ENCODE results near the gene FCHSD2.

Gene FCHSD2

DNA sequence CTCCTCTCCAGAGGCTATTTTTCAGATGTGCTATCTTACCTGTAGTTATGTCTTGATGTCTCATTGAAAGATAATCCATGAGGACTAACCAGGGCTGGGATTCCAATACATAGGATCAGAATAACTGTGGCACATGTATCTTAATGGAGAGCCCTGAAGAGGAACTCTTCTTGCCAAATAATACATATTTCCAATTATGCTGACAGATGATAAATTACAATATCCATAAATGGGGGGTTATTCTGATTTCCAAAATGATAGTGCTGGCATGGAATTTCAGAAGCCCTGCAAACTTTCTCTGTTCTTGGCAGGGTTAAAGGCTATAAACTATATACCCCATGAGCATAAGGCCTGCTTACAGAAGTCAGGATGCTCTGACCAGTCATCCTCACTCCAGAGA, 173.7 kb downstream of the FCHSD2 start:
- DNase-seq (ENCODE audit: low read depth) = no peak

DNA sequence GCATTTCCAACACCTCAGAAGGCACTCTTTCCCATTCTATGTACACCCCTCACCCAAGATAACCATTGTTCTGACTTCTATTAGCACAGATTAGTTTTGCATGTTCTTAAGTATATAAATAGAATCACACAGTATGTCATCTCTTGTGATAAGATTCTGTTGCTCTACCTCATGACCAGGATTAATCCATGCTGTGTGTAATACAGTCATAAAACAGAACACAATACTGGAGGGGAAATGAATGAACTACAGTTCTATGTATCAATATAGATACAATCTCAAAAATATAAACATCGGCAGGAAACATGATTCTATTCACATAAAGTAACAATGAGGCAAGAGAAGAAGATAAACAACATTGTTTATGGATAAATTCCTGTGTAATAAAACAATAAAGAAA, 176.4 kb downstream of the FCHSD2 start:
- no peak for DNase-seq (ENCODE audit: low read depth)

DNA sequence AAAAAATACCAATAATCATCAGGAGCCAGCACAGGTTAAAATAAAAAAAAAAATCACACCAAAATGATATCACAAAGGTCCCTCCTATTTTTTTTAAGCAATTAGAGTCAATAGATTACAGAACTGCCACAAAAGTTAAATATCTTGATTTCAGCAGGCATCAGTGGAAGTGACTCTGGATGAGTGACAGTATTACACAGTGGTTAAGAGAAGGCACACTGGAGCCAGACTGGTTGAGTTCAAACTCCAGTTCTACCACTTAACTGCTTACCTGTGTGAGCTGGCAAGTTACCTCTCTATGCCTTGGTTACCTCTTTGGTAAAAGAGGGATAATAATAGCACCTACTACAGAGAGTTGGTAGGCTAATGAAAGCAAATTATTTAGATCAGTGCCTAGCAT, 179.4 kb downstream of the FCHSD2 start:
- no peak for DNase-seq (ENCODE audit: low read depth)

DNA sequence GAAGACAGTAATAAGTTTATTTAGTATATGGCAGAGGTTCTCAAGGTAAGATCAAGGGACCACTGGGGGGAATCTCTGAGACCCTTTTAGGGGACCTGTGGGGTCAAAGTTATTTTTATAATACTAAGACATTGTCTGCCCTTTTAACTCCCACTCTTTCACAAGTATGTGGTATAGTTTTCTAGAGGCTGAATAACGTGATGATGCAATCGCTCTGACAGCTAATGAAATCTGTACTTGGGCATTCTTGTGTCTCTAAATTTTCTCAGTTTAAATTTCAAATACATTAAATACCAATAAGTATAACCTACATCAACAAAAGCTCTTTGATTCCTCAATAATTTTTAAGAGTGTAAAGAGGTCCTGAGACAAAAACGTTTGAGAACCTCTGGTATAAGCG, 180.0 kb downstream of the FCHSD2 start:
- DNase-seq (ENCODE audit: low read depth) = no peak

DNA sequence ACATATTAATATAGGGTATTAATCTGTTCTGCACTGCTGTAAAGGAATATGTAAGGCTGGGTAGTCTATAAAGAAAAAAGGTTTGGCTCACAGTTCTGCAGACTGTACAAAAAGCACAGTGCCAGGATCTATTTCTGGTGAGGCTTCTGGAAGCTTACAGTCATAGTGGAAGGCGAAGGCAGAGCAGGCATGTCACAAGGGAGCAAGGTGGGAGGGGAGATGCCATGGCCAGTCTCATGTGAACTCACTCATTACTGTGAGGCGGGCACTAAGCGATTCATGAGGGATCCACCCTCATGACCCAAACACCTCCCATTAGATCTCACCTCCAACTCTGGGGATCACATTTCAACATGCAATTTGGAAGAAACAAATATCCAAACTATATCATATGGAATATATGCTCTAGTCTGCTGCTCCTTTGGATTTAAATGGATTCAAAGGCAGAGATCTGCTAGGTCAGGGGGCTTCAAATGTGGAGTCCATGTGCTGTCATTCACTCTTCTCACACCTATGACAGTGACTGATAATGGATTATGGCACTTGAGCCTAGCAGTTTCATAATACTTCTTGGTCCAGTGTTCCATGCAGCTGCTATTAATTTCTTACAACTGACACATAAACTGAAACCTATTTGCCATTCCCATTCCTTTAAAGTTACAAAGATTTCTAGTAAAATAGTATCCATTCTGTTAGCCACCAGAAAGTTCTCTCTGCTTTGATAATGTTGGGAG, 182.0 kb downstream of the FCHSD2 start:
- no peak for DNase-seq (ENCODE audit: low read depth)

DNA sequence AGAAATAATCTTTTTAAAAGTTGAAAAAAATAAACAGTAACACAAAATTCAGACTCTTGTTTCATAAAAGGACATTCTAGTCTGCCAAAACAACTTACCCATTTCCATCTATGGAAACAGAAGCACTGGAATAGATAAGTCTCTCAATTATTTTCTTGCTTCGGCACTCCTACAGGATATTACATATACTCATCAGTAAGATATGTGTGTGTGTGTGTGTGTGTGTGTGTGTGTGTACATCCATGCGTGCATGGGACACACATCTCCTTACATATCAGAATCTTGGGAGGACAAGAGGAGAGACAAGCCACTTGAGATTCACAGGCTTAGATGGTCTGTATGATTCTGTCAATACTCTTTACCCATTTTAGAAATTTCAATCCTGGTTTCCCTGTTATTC, 183.3 kb downstream of the FCHSD2 start:
- DNase-seq (ENCODE audit: low read depth) = no peak

DNA sequence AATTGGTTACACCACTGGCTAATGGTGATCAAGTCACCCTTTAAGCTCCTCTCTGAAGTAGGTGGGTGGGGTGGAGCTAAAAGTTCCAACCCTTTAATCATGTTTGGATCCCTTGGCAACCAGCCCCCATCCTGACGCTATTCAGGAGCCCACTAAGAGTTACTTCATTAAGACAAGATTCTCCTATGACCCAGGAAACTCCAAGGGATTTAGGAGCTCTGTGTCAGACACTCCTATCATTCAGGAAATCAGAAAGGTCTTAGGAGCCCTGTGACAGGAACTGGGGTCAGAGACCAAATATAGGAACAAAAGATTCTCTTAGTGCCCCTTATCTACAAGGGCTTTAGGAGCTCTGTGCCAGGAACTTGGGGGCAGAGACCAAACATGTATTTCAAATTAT, 186.7 kb downstream of the FCHSD2 start:
- DNase-seq (ENCODE audit: low read depth) = no peak

DNA sequence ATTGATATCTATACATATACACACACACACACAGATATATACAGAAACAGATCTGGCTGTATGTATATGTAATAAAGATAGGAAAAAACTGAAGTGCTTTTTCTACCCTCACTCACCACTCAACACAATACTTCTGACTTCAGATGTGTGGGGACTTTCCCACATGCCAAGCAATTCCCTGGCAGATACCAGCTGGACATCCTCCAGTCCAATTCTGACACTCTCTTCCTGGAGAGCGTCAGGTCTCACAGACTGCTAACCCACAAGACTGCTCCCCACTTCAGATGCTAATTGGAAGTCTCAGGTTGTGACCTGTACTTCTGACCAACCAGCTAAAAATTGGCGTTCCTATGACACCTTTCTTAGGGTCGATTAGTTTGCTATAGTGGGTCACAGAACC, 187.3 kb downstream of the FCHSD2 start:
- DNase-seq (ENCODE audit: low read depth) = no peak

DNA sequence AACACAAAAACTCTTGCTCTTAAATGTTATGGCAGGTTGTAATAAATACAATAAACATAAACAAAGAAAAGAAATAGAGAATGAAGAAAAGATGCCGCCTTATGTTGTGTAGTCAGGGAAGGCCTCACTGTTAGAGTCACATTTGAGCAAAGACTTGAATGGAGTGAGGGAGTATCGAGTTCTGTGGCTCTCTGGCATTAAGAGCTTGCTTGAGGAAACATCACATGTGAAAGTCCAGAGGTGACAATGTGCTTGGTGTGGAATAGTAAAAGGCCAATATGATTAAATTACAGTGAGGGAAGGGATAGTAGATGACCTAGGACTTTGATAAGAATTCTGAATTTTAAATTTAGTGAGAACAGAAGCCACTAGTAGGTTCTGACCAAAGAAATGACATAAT, 188.5 kb downstream of the FCHSD2 start:
- DNase-seq (ENCODE audit: low read depth) = no peak

DNA sequence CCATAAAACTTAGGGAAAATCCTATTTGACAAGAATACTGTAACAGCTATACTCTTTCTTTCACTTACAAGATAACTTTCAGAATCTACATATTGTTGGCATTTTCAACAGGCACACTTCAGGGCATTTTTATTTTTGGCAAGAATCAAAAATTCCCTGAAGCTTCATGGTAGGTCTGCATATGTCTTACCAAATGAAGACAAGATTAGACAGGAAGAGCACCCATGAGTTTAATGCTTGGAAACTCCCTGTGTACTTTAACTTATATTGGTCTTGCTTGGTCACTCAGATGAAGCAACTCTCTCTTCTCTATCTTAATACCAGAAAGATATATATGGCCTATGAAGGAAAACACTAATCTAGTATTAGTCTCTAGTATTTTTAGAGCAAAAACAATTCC, 190.2 kb downstream of the FCHSD2 start:
- DNase-seq (ENCODE audit: low read depth) = no peak

DNA sequence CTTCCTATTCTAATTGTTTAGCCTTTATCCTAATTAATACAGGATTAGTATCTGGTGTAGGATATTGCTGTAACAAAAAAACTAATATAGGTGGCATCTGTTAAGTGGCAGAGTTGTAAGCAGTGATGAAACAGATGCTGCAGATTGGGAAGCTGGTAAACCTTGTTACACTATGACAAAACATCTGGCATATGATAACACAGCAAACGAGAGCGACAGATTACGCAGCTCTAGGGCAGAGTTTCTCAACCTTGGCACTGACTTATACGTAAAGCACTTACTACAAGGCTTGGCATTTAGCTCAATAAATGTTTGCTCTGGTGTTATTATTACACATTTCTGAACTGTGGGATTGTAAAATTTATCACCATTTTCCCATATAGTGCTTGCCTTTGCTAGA, 190.9 kb downstream of the FCHSD2 start:
- DNase-seq (ENCODE audit: low read depth) = no peak

DNA sequence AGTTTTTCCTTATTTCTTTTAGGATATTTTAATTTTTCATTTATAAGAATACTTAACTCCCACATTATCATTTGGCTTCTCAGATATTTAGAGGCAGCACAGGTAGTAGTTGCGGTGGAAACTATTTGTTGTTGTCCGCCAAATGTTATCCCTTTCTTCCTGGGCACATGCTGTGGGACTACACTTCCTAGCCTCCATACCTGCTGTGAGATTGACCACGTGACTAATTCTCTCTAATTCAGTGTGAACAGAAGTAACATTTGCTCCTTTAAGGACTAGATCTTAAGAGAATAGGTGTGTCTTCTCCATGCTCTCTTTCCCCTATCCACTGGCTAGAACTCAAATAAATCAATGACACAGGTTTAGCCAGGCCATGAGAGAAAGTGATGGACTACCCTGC, 191.4 kb downstream of the FCHSD2 start:
- no peak for DNase-seq (ENCODE audit: low read depth)

DNA sequence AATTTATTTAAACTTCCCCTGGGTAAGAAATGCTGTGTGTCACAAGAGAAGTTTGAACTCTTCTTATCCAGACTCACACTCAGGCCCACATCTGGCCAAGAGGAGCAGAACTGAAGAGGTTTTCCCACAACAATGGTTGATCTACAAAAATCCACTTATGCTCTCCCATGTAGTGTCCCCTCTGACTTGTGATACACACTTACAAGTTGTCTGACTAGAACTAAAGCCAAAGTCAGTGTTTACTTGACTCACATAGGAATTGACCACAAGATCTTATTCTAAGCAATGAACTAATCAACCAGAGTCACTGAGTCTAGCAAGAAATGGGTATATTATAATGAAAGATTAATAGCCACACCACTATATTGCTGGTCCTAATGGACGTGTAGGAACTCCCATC, 194.9 kb downstream of the FCHSD2 start:
- no peak for DNase-seq (ENCODE audit: low read depth)

DNA sequence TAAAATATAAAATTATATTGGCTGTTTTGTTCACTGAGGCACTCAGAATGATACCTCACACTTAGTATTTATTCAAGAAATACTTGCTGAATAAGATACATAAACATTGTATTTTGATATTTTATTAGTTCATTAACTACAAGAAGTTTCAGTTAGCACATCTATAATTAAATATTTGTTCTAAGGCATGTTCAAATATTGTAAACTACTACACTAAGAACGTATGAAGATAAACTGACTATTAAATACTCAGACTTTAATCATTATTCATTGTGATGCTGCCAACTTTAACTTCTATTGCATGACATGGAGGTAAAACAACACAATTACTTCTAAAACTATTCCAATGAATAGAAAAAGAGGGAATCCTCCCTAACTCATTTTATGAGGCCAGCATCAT, 198.5 kb downstream of the FCHSD2 start:
- no peak for DNase-seq (ENCODE audit: low read depth)

DNA sequence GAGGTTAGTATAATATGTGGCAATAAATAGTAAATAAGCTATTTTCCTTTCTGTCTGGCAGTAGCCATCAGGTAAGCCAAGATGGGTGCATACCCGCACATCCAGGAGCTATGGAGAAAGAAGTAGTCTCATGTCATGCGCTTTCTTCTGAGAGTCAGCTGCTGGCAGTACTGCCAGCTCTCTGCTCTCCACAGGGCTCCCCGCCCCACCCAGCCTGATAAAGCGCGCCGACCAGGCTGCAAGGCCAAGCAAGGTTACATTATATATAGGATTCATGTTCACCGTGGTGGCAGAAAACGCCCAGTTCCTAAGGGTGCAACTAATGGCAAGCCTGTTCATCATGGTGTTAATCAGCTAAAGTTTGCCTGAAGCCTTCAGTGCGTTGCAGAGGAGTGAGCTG, 201.7 kb downstream of the FCHSD2 start:
- no peak for DNase-seq (ENCODE audit: low read depth)

DNA sequence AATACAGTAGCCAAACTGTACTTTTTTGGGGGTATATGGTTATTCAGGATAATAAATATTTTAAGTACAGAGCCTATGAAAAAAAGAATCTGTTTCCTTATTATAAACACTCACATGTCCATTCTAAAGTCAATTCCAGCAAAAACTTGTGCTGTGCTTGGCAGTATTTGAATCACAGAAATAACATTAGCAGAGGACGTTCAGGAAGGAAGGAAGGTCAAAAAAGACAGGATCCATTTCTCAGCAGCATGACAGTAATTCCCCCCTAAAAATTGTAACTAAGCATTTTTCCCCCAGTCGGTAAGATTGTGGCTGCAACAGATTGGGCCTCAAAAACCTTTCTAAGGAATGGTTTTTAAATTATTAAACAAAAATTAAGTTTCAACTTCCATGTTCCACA, 203.1 kb downstream of the FCHSD2 start:
- DNase-seq (ENCODE audit: low read depth) = no peak

DNA sequence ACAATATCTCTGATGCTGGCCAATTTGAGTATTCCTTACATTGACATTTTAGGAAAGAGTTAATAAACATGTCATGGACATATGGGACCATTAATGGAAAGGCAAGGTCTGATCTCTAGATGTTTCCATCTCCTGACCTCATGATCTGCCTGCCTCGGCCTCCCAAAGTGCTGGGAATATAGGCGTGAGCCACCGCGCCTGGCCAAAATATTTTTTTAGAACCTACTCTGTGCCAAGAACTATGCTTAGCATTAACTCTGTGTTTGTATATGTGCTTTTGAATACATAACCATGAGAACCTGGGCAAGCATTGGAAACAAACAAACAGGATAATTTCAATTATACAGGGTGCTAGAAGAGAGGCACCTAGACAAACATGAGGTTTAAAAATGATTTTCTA, 204.7 kb downstream of the FCHSD2 start:
- no peak for DNase-seq (ENCODE audit: low read depth)

DNA sequence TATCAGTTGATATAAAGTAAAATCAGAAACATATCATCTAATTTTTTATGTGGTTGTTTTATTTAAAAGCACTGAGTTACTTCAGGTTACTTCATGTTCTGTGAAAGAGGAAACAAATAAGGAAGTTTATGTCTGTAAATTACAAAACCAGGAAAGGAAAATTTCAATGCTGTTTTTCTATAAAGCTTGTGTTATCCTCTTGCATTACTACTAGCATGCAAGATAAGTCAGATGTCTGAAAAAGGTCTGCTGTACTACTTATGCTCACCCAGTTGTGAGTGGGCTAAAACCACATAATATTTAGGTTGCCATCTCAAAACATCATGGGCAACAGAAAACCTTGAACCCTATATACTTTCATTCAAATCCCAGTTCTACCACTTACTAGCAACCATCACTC, 206.4 kb downstream of the FCHSD2 start:
- DNase-seq (ENCODE audit: low read depth) = no peak

DNA sequence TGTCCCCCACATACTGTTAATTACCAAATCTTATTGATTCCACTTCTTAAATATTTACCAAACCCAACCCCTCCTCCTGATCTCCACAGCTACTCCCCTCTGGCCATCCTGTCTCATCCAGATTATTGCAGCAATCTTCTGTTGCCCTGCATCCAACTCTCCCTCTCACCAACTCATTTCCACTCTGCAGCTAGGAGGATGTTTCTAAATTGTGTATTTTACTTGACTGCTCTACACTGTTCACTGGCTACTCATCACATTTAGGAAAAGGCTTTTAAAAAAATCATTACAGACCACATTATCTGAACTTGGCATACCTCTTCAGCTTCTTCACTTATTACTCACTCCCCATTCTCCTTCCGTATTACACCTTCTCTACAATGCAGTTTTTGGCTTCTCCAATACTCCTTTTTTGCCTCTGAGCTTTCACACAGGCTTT, 210.0 kb downstream of the FCHSD2 start:
- no peak for DNase-seq (ENCODE audit: low read depth)

DNA sequence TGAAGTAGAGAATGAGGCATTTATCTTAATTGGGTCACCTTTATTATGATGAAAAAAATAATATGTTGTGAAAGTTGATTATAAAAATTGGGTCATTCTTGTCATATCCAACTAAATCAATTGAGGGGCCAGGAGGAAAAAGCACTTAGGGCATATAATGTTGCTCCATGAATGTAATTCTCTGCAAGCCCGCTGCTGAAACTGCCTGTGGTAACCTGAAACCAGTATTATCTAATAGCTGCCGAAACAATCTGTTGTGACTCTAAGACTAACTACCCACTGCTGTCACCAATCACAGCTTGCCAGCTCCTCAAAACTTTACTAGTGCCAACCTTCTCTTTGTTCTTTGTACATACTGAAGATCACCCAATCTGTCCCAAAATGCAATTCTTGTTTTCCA, 212.1 kb downstream of the FCHSD2 start:
- no peak for DNase-seq (ENCODE audit: low read depth)

DNA sequence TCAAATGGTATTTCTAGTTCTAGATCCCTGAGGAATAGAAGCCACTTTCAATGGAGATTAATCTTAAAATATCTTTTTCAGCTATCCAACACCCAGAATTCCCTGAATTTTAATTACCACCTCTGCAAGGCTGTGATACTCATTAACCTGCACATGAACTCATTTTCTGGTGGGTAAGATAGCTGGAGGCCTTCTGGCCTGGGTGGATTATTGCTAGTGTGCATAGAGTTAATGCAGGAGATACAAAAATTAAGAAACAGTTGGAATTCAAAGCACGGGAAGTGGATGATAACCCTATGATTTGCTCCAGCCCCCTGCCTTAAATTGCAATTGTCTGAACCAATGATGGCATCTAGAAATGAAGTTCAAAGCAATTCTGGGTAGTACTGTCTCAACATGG, 212.9 kb downstream of the FCHSD2 start:
- DNase-seq (ENCODE audit: low read depth) = no peak

DNA sequence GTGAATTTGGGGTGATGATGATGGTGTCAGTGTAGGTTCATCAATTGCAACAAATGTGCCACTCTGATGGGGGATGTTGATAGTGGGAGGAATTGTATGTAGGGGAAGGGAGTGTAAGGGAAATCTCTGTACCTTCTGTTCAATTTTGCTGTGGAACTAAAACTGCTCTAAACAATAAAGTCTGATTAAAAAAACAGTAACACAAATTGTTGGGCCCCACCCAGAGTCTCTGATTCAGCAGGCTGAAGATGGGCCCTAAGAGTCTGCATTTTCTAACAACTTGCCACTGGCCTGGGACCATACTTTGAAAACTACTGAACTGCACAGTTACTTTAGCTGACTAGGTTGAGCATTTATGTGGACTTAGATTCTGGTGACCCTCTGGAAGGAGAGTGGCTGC, 214.7 kb downstream of the FCHSD2 start:
- no peak for DNase-seq (ENCODE audit: low read depth)

DNA sequence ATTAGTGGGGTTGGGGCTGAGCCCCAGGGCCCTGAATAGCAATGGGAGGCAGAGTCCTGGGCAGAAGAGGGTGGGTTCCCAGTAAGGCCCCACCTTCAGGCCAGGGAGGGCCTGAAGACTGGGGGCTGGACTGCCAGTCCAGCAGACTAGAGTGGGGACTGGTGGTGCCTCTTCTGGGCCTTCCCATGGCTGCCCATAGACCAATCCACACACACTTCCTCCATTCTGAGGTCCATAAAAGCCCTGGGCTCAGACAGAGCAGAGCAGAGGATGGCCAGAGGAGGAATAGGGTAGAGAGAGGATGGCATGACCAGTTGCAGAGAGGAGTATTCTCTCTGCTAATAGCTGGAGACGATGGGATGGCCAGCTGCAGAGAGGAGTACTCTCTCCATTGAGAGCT, 216.0 kb downstream of the FCHSD2 start:
- no peak for DNase-seq (ENCODE audit: low read depth)

DNA sequence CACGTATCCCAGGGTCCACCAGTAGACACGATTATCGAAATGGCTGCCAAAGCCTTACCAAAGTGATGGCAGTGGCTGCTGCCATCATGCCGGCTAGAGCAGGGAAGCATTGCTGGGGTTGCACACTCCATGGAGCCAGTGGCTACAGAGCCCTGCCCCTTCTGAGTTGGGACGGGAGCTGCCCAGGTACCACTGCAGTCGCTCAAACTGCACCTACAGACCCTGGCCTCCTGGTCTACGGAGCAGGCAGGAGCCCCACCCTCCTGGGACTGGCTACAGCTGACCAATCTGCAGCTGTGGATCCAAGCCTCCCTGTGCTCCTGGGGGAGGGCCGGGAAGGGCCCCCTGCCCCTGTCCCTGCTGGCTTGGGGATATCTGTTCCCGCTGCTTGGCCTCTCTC, 216.5 kb downstream of the FCHSD2 start:
- DNase-seq (ENCODE audit: low read depth) = no peak
